HepG2 (cell line): Measurements from ENCODE around the gene GADD45G. TPM values are rescaled to one million over a fixed set of nuclear protein-coding genes. Genes with fewer than 3 reads are reported as not detected.

Experiments used
- ATAC-seq: fragments of 200-7000 bp; cut with Tn5 transposase; 3 replicates; pipeline ENCODE4 v1.9.1; 2020; ENCODE audit warnings: mild to moderate bottlenecking, moderate library complexity
- BruUV-seq: library from RNA; stranded (reverse); fragments of 400-500 nt; replicated peaks from 2 replicates; lab custom pipeline; 2021; lab: Mats Ljungman, UMichigan
- CTCF ChIA-PET: fragments of 300-600 bp; formaldehyde crosslinking; extraction: SDS; loops from one replicate; lab custom pipeline; 2021; ENCODE audit warnings: low total read pairs, inconsistent platforms, low intra/inter-chr PET ratio; lab: Yijun Ruan, JAX
- POLR2A ChIA-PET: fragments of 350-600 bp; sonication (Branson Sonifier 250); formaldehyde crosslinking; loops from one replicate; lab custom pipeline; 2020; ENCODE audit warnings: antibody characterized with exemption, inconsistent platforms; lab: Yijun Ruan, JAX
- DNase-seq: peaks from one replicate; pipeline ENCODE4 v3.0.0-alpha.2; 2015; ENCODE audit warnings: low spot score
- FAIRE-seq: peaks from 3 replicates; lab custom pipeline; 2011; peaks lifted over from hg19 to GRCh38; lab: Jason Lieb, UNC
- H2AFZ ChIP-seq: one replicate; pipeline ENCODE4 v1.6.1; 2011; ENCODE audit warnings: low read length, inconsistent platforms
- H3K27ac ChIP-seq: fragments of 300-600 bp; 3 replicates; pipeline ENCODE4 v1.8.0; 2011; ENCODE audit warnings: mixed run types, mild to moderate bottlenecking, mixed read lengths, low read length, inconsistent platforms; ENCODE audit not compliant: insufficient read depth; ENCODE audit errors: extremely low read length
- H3K27me3 ChIP-seq, 2 experiments: fragments of 200-600 bp in 1 of 2; 2 replicates in 1 of 2; 3 replicates in 1 of 2; pipeline versions ENCODE4 v1.6.0 to v1.8.0; 2011; ENCODE audit warnings: low read length in 2 of 2, mild to moderate bottlenecking in 2 of 2, moderate library complexity in 2 of 2, inconsistent platforms in 1 of 2; ENCODE audit not compliant: insufficient read depth in 2 of 2, control insufficient read depth in 1 of 2
- H3K36me3 ChIP-seq, 2 experiments: fragments of 200-600 bp in 1 of 2; replicated peaks in 1 of 2; 2 replicates in 1 of 2; 3 replicates in 1 of 2; pipeline versions ENCODE4 v1.5.1 to v1.8.0; 2011; ENCODE audit warnings: low read length in 2 of 2, inconsistent platforms in 1 of 2; ENCODE audit not compliant: insufficient read depth in 2 of 2, control insufficient read depth in 1 of 2
- H3K4me1 ChIP-seq: 2 replicates; pipeline ENCODE4 v1.5.1; 2012; ENCODE audit warnings: low read length, inconsistent platforms; ENCODE audit not compliant: insufficient read depth
- H3K4me2 ChIP-seq: 2 replicates; pipeline ENCODE4 v1.6.0; 2011; ENCODE audit warnings: low read depth, low read length, inconsistent platforms
- H3K4me3 ChIP-seq, 3 experiments: fragments of 200-600 bp in 1 of 3; sonication (generic), shearing (Covaris generic) in 1 of 3; replicated peaks in 1 of 3; 2 replicates each; pipeline ENCODE4 v1.5.1; 2011 to 2016; ENCODE audit warnings: low read length in 3 of 3, inconsistent platforms in 2 of 3, low read depth in 2 of 3, mild to moderate bottlenecking in 2 of 3, control low read depth in 1 of 3, mixed read lengths in 1 of 3; ENCODE audit not compliant: insufficient read depth in 1 of 3
- H3K79me2 ChIP-seq: one replicate; pipeline ENCODE4 v1.6.1; 2011; ENCODE audit warnings: low read length, inconsistent platforms; ENCODE audit not compliant: insufficient read depth
- H3K9ac ChIP-seq: 2 replicates; pipeline ENCODE4 v1.6.0; 2011; ENCODE audit warnings: mild to moderate bottlenecking, low read depth, low read length, inconsistent platforms; ENCODE audit not compliant: insufficient read depth
- H3K9me3 ChIP-seq: 2 replicates; pipeline ENCODE4 v1.5.1; 2012; ENCODE audit warnings: mild to moderate bottlenecking, low read length
- H4K20me1 ChIP-seq: 2 replicates; pipeline ENCODE4 v1.6.0; 2011; ENCODE audit warnings: inconsistent platforms, mild to moderate bottlenecking, low read length, moderate library complexity; ENCODE audit not compliant: insufficient read depth
- AGO1 ChIP-seq: fragments of 200-400 bp; formaldehyde crosslinking; IDR thresholded peaks from 2 replicates; pipeline ENCODE4 v1.6.1; 2017; ENCODE audit warnings: mild to moderate bottlenecking, low read depth, low read length, moderate library complexity; ENCODE audit not compliant: poor library complexity, severe bottlenecking
- ASH2L ChIP-seq: fragments of 300-600, 200-600 bp; sonication (generic); IDR thresholded peaks from 2 replicates; pipeline ENCODE4 v1.7.0; 2017; ENCODE audit warnings: low read depth, mild to moderate bottlenecking, moderate library complexity, mixed read lengths, low read length; ENCODE audit not compliant: insufficient read length
- FOXA1 ChIP-seq, 2 experiments: fragments of 450-650 bp in 1 of 2; sonication (generic) in 1 of 2; formaldehyde crosslinking in 1 of 2; IDR thresholded peaks; 2 replicates each; pipeline versions ENCODE4 v1.4.0 to v1.6.1; 2016 to 2020; ENCODE audit warnings: missing genetic modification reagents in 1 of 2
- HDAC2 ChIP-seq: sonication (generic); formaldehyde crosslinking; IDR thresholded peaks from 2 replicates; pipeline ENCODE4 v1.4.0; 2020; ENCODE audit warnings: missing genetic modification reagents
- HHEX ChIP-seq: IDR thresholded peaks from 2 replicates; pipeline ENCODE4 v1.6.1; 2016; ENCODE audit warnings: control low read depth
- KDM5B ChIP-seq: sonication (generic); formaldehyde crosslinking; IDR thresholded peaks from 2 replicates; pipeline ENCODE4 v1.4.0; 2020; ENCODE audit warnings: missing genetic modification reagents, mild to moderate bottlenecking, borderline replicate concordance
- SALL2 ChIP-seq: sonication (generic); formaldehyde crosslinking; IDR thresholded peaks from 2 replicates; pipeline ENCODE4 v1.8.1; 2023; ENCODE audit warnings: mild to moderate bottlenecking, missing genetic modification reagents, inconsistent platforms
- SOX6 ChIP-seq, 2 experiments: fragments of 450-650 bp in 1 of 2; sonication (generic) in 1 of 2; formaldehyde crosslinking in 1 of 2; IDR thresholded peaks; 2 replicates each; pipeline versions ENCODE4 v1.4.0 to v1.6.1; 2017 to 2020; ENCODE audit warnings: antibody characterized with exemption in 1 of 2, mild to moderate bottlenecking in 1 of 2, missing genetic modification reagents in 1 of 2
- ZFYVE20 ChIP-seq: sonication (generic); formaldehyde crosslinking; IDR thresholded peaks from 2 replicates; pipeline ENCODE4 v1.8.0; 2023; ENCODE audit warnings: low read depth, mild to moderate bottlenecking, moderate library complexity, missing genetic modification reagents, borderline replicate concordance
- ZMYM4 ChIP-seq: sonication (generic); formaldehyde crosslinking; IDR thresholded peaks from 2 replicates; pipeline ENCODE4 v1.8.1; 2023; ENCODE audit warnings: mild to moderate bottlenecking, missing genetic modification reagents
- ZNF124 ChIP-seq: sonication (generic); formaldehyde crosslinking; IDR thresholded peaks from 2 replicates; pipeline ENCODE4 v1.4.0; 2020; ENCODE audit warnings: missing genetic modification reagents
- ZNF138 ChIP-seq: sonication (generic); formaldehyde crosslinking; IDR thresholded peaks from 2 replicates; pipeline ENCODE4 v1.5.0; 2020; ENCODE audit warnings: mild to moderate bottlenecking, low read depth, missing genetic modification reagents
- ZNF296 ChIP-seq: sonication (generic); formaldehyde crosslinking; conservative IDR thresholded peaks from 2 replicates; pipeline ENCODE4 v1.5.0; 2020; ENCODE audit warnings: mild to moderate bottlenecking, missing genetic modification reagents
- ZNF558 ChIP-seq: sonication (generic); formaldehyde crosslinking; IDR thresholded peaks from 2 replicates; pipeline ENCODE4 v1.9.0; 2022; ENCODE audit warnings: mild to moderate bottlenecking, missing genetic modification reagents, borderline replicate concordance
- WGBS: methylation state at CpG from one replicate; pipeline ENCODE4 v1.1.6; 2017; ENCODE audit warnings: low lambda C conversion rate; 5-methylcytosine and 5-hydroxymethylcytosine counted together
- in situ Hi-C: cut with HindIII; loops from 2 replicates; pipeline ENCODE4 v1.10.0; 2017; ENCODE audit warnings: low pct_unique_long_range_greater_than_20kb; ENCODE audit not compliant: extremely low pct_ligation_motif_present
- intact Hi-C: fragments of 100-400 bp; cut with micrococcal nuclease; formaldehyde crosslinking; loops from one replicate; pipeline ENCODE4 v1.10.0; 2022; ENCODE audit not compliant: unreplicated experiment
- polyA plus RNA-seq, 8 experiments: library from polyadenylated mRNA; depleted of rRNA in 3 of 8; stranded (reverse) in 7 of 8; unstranded in 1 of 8; fragments of >200 nt; fragmentation: Illumina TruSeq in 4 of 8; extraction: Trizol in 4 of 8; gene quantifications; 2 replicates each; pipeline versions ENCODE4 v1.2.1 to v1.2.3, GENCODE V29; 2011 to 2016; ENCODE audit warnings: low read depth in 4 of 8, missing spikeins in 1 of 8, mixed read lengths in 1 of 8; ENCODE audit not compliant: insufficient read depth in 1 of 8
- total RNA-seq, 5 experiments: library from RNA; depleted of rRNA; stranded (reverse); fragments of >200 nt; fragmentation: Illumina TruSeq; extraction: Trizol; gene quantifications; 2 replicates each; pipeline ENCODE4 v1.2.3, GENCODE V29; 2016; ENCODE audit warnings: low read depth in 1 of 5
- TF ChIP-seq, protein P1 (sequence below): sonication (generic); formaldehyde crosslinking; IDR thresholded peaks from 2 replicates; pipeline ENCODE4 v1.4.0; 2020; ENCODE audit warnings: missing genetic modification reagents
- TF ChIP-seq, protein P2 (sequence below): sonication (generic); formaldehyde crosslinking; IDR thresholded peaks from 2 replicates; pipeline ENCODE4 v1.9.0; 2022; ENCODE audit warnings: missing genetic modification reagents, mild to moderate bottlenecking, borderline replicate concordance

GADD45G gene
- total and polyA plus RNA-seq, 2 of the 13 experiments (the other 11 are each of a cell fraction or from before 2014, with no cell fraction given) = not detected

DNA sequence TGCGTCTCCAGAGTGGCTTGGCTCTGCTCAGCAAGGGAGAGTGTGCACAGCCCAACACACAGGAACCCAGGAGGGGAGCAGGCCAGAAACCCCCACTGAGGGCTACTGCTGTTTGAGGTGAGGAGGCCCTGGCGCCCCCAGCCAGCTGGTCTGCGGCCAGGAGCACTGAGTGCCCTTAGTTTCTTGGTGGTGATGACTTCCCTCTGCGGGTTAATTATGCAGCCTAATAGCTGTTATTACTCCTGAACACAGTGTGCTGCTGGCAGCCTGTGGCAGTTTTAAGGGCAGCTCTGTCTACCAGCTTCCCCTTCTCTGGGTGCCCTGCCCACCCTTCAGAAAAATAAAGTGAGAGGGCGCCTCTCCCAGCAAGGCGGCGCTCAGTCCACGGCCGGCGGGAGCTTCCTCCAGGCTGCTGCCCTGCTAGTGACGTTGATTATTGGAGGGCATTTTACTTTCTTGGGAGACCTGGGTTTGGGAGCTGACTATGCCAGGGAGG, 19.2 kb downstream of the GADD45G start (continued):
- TF ChIP-seq, protein P1, sequence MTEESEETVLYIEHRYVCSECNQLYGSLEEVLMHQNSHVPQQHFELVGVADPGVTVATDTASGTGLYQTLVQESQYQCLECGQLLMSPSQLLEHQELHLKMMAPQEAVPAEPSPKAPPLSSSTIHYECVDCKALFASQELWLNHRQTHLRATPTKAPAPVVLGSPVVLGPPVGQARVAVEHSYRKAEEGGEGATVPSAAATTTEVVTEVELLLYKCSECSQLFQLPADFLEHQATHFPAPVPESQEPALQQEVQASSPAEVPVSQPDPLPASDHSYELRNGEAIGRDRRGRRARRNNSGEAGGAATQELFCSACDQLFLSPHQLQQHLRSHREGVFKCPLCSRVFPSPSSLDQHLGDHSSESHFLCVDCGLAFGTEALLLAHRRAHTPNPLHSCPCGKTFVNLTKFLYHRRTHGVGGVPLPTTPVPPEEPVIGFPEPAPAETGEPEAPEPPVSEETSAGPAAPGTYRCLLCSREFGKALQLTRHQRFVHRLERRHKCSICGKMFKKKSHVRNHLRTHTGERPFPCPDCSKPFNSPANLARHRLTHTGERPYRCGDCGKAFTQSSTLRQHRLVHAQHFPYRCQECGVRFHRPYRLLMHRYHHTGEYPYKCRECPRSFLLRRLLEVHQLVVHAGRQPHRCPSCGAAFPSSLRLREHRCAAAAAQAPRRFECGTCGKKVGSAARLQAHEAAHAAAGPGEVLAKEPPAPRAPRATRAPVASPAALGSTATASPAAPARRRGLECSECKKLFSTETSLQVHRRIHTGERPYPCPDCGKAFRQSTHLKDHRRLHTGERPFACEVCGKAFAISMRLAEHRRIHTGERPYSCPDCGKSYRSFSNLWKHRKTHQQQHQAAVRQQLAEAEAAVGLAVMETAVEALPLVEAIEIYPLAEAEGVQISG = no peak
- TF ChIP-seq ZNF138 (CRISPR knock-in tag) (no peak), ZNF558 (CRISPR knock-in tag) (no peak), ZFYVE20 (CRISPR knock-in tag) (no peak), ZNF296 (CRISPR knock-in tag) (no peak), ZNF124 (CRISPR knock-in tag) (no peak), AGO1 (no peak)

DNA sequence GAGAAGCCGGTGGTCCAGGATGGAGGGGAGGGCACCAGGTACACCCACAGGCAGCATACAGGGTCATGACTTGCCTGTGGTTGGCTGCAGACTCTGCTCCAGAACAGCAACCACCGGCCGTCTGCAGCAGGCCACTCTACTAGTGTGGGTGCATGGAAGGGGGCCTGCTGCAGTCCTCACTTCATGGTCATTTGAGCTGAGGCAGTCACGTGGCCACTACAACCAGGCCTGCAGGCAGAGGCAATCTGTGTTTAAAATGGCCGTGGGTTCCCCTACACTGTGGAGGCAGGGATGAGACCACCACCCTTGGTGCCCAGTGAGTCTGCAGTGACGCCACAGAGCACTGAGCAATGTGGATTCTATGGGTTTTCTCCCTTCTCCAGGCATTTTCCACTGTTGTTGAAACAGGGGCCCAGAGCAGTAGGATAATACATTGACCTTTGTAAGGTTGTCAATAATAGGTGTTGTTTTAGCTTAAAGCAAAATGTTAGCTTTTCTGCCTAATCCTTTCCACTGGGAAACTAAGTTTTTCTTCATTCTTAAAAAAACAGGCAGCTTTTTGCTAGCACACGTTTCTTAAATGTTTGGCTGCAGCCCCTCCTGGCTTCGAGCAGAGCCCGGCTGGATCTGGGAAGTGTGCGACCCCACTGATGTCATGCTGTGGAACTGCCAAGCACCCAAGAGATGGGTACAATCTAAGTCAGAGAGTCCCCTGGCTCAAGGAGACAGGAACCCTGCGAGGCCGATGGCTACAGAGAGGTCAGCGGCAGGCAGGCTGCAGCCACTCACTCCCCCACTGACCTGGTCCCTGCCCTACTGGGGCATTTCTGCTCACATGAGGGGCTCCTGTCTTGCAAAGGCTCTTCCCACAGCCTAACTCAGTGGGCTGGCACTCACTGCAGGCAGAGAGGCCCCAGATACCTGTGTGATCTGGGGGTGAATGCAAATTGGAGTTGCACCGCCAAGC, 21.2 kb downstream of the GADD45G start:
- BruUV-seq = no TSS peak
- Histone ChIP-seq H3K4me3 (no peak overlapping the region; a peak in 1 of 6 replicates), H3K36me3 (no peaks in the 10 kb centered on the region), H3K4me1 (peaks cover 22% of the 10 kb centered on the region), H3K9ac (no peak overlapping the region), H3K27ac (no peak overlapping the region), H3K79me2 (no peaks in the 10 kb centered on the region), H3K4me2 (peak overlapping the region; percentile 32; the same call in 1 of the 2 replicates), H4K20me1 (no peaks in the 10 kb centered on the region), H2AFZ (no peak overlapping the region), H3K9me3 (no peaks in the 10 kb centered on the region), H3K27me3 (peaks cover 2 to 51% of the 10 kb centered on the region in 2 experiments; a peak in 3 of 5 replicates)
- POLR2A ChIA-PET = interaction anchor here (0.8 kb wide), 1 partner anchor 22 kb away, joined by 4 read pairs; no protein-coding TSS in a partner anchor
- CTCF ChIA-PET = no interaction called here
- FAIRE-seq (peak; percentile 32), ATAC-seq (peak; percentile 84), DNase-seq (peak; percentile 6)
- 33% methylated on average over 4 of the region's 14 CpGs for WGBS
- intact Hi-C loops (no loop called here), in situ Hi-C loops (no loop called here)
- TF ChIP-seq HHEX (CRISPR knock-in tag) (peak; percentile 95), FOXA1 (IDR thresholded peaks at IDR 0.05) (no peak), FOXA1 (CRISPR knock-in tag; IDR thresholded peaks at IDR 0.05) (peak; percentile 48; the same call in 1 of the 2 replicates), ASH2L (no peak), KDM5B (CRISPR knock-in tag) (no peak), ZMYM4 (CRISPR knock-in tag) (0 out of 2 replicates have a peak, but pooled peaks have one; percentile 21), SOX6 (IDR thresholded peaks at IDR 0.05) (no peak), SOX6 (CRISPR knock-in tag; IDR thresholded peaks at IDR 0.05) (peak; percentile 81), HDAC2 (CRISPR knock-in tag) (0 out of 2 replicates have a peak, but pooled peaks have one; percentile 33), SALL2 (CRISPR knock-in tag) (no peak)
- TF ChIP-seq, protein P2, sequence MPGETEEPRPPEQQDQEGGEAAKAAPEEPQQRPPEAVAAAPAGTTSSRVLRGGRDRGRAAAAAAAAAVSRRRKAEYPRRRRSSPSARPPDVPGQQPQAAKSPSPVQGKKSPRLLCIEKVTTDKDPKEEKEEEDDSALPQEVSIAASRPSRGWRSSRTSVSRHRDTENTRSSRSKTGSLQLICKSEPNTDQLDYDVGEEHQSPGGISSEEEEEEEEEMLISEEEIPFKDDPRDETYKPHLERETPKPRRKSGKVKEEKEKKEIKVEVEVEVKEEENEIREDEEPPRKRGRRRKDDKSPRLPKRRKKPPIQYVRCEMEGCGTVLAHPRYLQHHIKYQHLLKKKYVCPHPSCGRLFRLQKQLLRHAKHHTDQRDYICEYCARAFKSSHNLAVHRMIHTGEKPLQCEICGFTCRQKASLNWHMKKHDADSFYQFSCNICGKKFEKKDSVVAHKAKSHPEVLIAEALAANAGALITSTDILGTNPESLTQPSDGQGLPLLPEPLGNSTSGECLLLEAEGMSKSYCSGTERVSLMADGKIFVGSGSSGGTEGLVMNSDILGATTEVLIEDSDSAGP (CRISPR knock-in tag) = peak; percentile 70; the same call in 1 of the 2 replicates
